ENCODE measurements around the gene DCHS2. TPM values are rescaled to one million over a fixed set of nuclear protein-coding genes. Genes with fewer than 3 reads are reported as not detected.

The DCHS2 gene
- total RNA-seq, 2 donors from 2014 or later, result 0.13 to 0.24 TPM

GRCh38 chr4:154414796-154415195 lies 76.8 kb downstream of the DCHS2 start:
- no peak overlapping the region for H3K27ac Mint-ChIP-seq
- no peak overlapping the region for H3K27ac ChIP-seq (ENCODE audit: low read depth, low read length)
- TF ChIP-seq, protein P1, sequence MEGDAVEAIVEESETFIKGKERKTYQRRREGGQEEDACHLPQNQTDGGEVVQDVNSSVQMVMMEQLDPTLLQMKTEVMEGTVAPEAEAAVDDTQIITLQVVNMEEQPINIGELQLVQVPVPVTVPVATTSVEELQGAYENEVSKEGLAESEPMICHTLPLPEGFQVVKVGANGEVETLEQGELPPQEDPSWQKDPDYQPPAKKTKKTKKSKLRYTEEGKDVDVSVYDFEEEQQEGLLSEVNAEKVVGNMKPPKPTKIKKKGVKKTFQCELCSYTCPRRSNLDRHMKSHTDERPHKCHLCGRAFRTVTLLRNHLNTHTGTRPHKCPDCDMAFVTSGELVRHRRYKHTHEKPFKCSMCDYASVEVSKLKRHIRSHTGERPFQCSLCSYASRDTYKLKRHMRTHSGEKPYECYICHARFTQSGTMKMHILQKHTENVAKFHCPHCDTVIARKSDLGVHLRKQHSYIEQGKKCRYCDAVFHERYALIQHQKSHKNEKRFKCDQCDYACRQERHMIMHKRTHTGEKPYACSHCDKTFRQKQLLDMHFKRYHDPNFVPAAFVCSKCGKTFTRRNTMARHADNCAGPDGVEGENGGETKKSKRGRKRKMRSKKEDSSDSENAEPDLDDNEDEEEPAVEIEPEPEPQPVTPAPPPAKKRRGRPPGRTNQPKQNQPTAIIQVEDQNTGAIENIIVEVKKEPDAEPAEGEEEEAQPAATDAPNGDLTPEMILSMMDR (conservative IDR thresholded peaks at IDR 0.05), result no peak
- H3K27me3 Mint-ChIP-seq (ENCODE audit: insufficient read depth), result peaks cover 20% of the 10 kb centered on the region
- peaks cover 18% of the 10 kb centered on the region for H3K27me3 ChIP-seq (ENCODE audit: control insufficient read depth, insufficient read depth, low read length, poor library complexity, severe bottlenecking)
- H3K9me3 Mint-ChIP-seq, result no peaks in the 10 kb centered on the region
- DNase-seq, result no peak
- no peak overlapping the region for H3K4me3 Mint-ChIP-seq
- 84 to 100% methylated on average over 2 to 3 of the region's 3 CpGs for WGBS, 2 experiments (ENCODE audit: insufficient coverage in 1 of 2, insufficient read length in 1 of 2)
- peaks cover 4% of the 10 kb centered on the region for H3K4me1 Mint-ChIP-seq
- no peaks in the 10 kb centered on the region for H3K4me1 ChIP-seq (ENCODE audit: control insufficient read depth, insufficient read depth, low read length)
- H3K36me3 Mint-ChIP-seq (ENCODE audit: low read depth), result no peaks in the 10 kb centered on the region
- no peaks in the 10 kb centered on the region for H3K36me3 ChIP-seq (ENCODE audit: control insufficient read depth, insufficient read depth, low read length)
- H3K9me3 ChIP-seq (ENCODE audit: control insufficient read depth, low read length), result no peaks in the 10 kb centered on the region
- no peak overlapping the region for H3K9ac ChIP-seq (ENCODE audit: extremely low read depth, low read length, poor library complexity, severe bottlenecking)
- no peak overlapping the region for H3K4me3 ChIP-seq (ENCODE audit: low read length)

DNA sequence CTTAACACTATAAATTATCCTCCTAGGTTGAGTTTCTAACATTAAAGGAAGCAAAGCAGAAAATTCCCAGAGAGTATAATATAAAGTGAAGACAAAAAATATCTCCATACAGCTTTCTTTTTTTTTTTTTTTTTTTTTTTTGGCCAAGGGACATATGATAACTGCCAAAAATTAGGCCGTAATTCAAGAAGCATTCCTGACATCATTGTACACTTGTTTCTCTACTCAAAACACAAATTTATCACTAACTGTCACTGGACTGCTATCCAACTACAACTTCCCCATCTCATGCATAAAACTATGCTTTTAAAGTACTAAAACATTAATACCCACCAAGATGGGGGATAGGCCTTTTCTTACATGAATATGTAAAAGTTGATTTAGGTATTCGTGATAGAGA lies 77.2 kb downstream of the DCHS2 start:
- peaks cover 18% of the 10 kb centered on the region for H3K27me3 ChIP-seq (ENCODE audit: control insufficient read depth, insufficient read depth, low read length, poor library complexity, severe bottlenecking)
- 92% methylated on average over 2 of the region's 2 CpGs; no CpG with 5 or more reads in 1 of the 2 experiments for WGBS, 2 experiments (ENCODE audit: insufficient coverage in 1 of 2, insufficient read length in 1 of 2)
- H3K9ac ChIP-seq (ENCODE audit: extremely low read depth, low read length, poor library complexity, severe bottlenecking), result no peak overlapping the region
- peaks cover 18% of the 10 kb centered on the region for H3K27me3 Mint-ChIP-seq (ENCODE audit: insufficient read depth)
- H3K4me1 Mint-ChIP-seq, result peaks cover 4% of the 10 kb centered on the region
- no peak overlapping the region for H3K4me3 ChIP-seq (ENCODE audit: low read length)
- no peak overlapping the region for H3K4me3 Mint-ChIP-seq
- no peaks in the 10 kb centered on the region for H3K36me3 Mint-ChIP-seq (ENCODE audit: low read depth)
- no peaks in the 10 kb centered on the region for H3K4me1 ChIP-seq (ENCODE audit: control insufficient read depth, insufficient read depth, low read length)
- DNase-seq, result no peak
- H3K9me3 ChIP-seq (ENCODE audit: control insufficient read depth, low read length), result no peaks in the 10 kb centered on the region
- TF ChIP-seq, protein P1 (conservative IDR thresholded peaks at IDR 0.05), result no peak
- no peak overlapping the region for H3K27ac ChIP-seq (ENCODE audit: low read depth, low read length)
- H3K9me3 Mint-ChIP-seq, result no peaks in the 10 kb centered on the region
- H3K36me3 ChIP-seq (ENCODE audit: control insufficient read depth, insufficient read depth, low read length), result no peaks in the 10 kb centered on the region
- no peak overlapping the region for H3K27ac Mint-ChIP-seq

DNA sequence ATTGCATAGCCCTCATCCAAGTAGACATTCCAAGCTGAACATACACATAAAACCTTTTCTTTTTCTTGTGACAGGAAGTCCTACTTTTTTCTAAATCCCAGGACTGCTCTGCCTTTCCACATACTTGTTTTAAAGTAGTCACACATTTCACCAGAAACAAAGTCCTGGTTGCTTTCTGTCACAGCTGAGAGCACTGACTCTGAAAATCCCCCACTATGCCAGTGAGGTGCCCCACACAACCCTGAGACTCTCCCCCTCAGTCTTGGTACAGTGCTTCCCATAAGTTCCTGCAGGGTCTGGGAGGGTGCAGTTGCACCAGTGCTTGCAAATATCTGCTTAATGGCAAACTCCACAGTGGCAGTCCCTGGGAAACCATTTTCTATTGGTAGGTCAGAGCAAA lies 84.2 kb downstream of the DCHS2 start:
- TF ChIP-seq, protein P1 (conservative IDR thresholded peaks at IDR 0.05), result no peak
- Mint-ChIP-seq H3K27ac (no peak overlapping the region), H3K27me3 (ENCODE audit: insufficient read depth) (no peaks in the 10 kb centered on the region), H3K36me3 (ENCODE audit: low read depth) (no peaks in the 10 kb centered on the region), H3K4me1 (no peaks in the 10 kb centered on the region), H3K4me3 (no peak overlapping the region), H3K9me3 (no peaks in the 10 kb centered on the region)
- Histone ChIP-seq H3K4me1 (ENCODE audit: control insufficient read depth, insufficient read depth, low read length) (no peaks in the 10 kb centered on the region), H3K27ac (ENCODE audit: low read depth, low read length) (no peak overlapping the region), H3K9me3 (ENCODE audit: control insufficient read depth, low read length) (no peaks in the 10 kb centered on the region), H3K4me3 (ENCODE audit: low read length) (no peak overlapping the region), H3K36me3 (ENCODE audit: control insufficient read depth, insufficient read depth, low read length) (no peaks in the 10 kb centered on the region), H3K9ac (ENCODE audit: extremely low read depth, low read length, poor library complexity, severe bottlenecking) (no peak overlapping the region), H3K27me3 (ENCODE audit: control insufficient read depth, insufficient read depth, low read length, poor library complexity, severe bottlenecking) (no peaks in the 10 kb centered on the region)
- no peak for DNase-seq
